HEK293 (cell line): ENCODE measurements around the gene CGB2.

ENCODE experiments used
- CTCF ChIP-seq: fragments of 450-650 bp; formaldehyde crosslinking; IDR thresholded peaks from 2 replicates; pipeline ENCODE4 v1.5.1; 2016; ENCODE audit warnings: missing biosample characterization, missing genetic modification characterization
- KLF1 ChIP-seq: fragments of 450-650 bp; formaldehyde crosslinking; IDR thresholded peaks from 2 replicates; pipeline ENCODE4 v1.5.1; 2016; ENCODE audit warnings: missing biosample characterization, missing genetic modification characterization
- KLF9 ChIP-seq: fragments of 450-650 bp; formaldehyde crosslinking; IDR thresholded peaks from 2 replicates; pipeline ENCODE4 v1.5.1; 2016; ENCODE audit warnings: missing biosample characterization, missing genetic modification characterization, low read depth
- YY1 ChIP-seq: fragments of 450-650 bp; formaldehyde crosslinking; IDR thresholded peaks from 2 replicates; pipeline ENCODE4 v1.5.1; 2018; ENCODE audit warnings: missing biosample characterization, missing genetic modification characterization
- ZBTB7A ChIP-seq: fragments of 450-650 bp; formaldehyde crosslinking; IDR thresholded peaks from 2 replicates; pipeline ENCODE4 v1.5.1; 2016; ENCODE audit warnings: low read depth, missing biosample characterization, missing genetic modification characterization
- ZFP37 ChIP-seq: fragments of 450-650 bp; formaldehyde crosslinking; IDR thresholded peaks from 2 replicates; pipeline ENCODE4 v1.5.1; 2016; ENCODE audit warnings: missing biosample characterization, missing genetic modification characterization
- ZNF121 ChIP-seq: fragments of 450-650 bp; formaldehyde crosslinking; IDR thresholded peaks from 2 replicates; pipeline ENCODE4 v1.5.1; 2016; ENCODE audit warnings: missing biosample characterization, missing genetic modification characterization
- ZNF239 ChIP-seq: fragments of 450-650 bp; formaldehyde crosslinking; IDR thresholded peaks from 2 replicates; pipeline ENCODE4 v1.5.1; 2016; ENCODE audit warnings: missing biosample characterization, missing genetic modification characterization
- ZNF274 ChIP-seq, 2 experiments: fragments of 200-500 bp in 1 of 2; fragments of 450-650 bp in 1 of 2; sonication (Bioruptor generic) in 1 of 2; formaldehyde crosslinking in 1 of 2; IDR thresholded peaks; 2 replicates each; pipeline versions ENCODE4 v1.5.1 to v1.6.1; 2014 to 2016; ENCODE audit warnings: borderline replicate concordance in 1 of 2, inconsistent platforms in 1 of 2, low read length in 1 of 2, missing biosample characterization in 1 of 2, missing genetic modification characterization in 1 of 2
- ZNF37A ChIP-seq: fragments of 450-650 bp; IDR thresholded peaks from 2 replicates; pipeline ENCODE4 v1.5.1; 2018; ENCODE audit warnings: missing biosample characterization, missing genetic modification characterization
- ZNF398 ChIP-seq: fragments of 450-650 bp; formaldehyde crosslinking; IDR thresholded peaks from 2 replicates; pipeline ENCODE4 v1.5.1; 2017; ENCODE audit warnings: missing biosample characterization, missing genetic modification characterization
- ZNF629 ChIP-seq: fragments of 450-650 bp; formaldehyde crosslinking; IDR thresholded peaks from 2 replicates; pipeline ENCODE4 v1.5.1; 2017; ENCODE audit warnings: missing biosample characterization, missing genetic modification characterization
- ZNF660 ChIP-seq: fragments of 450-650 bp; IDR thresholded peaks from 2 replicates; pipeline ENCODE4 v1.5.1; 2018; ENCODE audit warnings: missing biosample characterization, mild to moderate bottlenecking, missing genetic modification characterization
- ZNF664 ChIP-seq: fragments of 450-650 bp; formaldehyde crosslinking; IDR thresholded peaks from 2 replicates; pipeline ENCODE4 v1.5.1; 2016; ENCODE audit warnings: missing biosample characterization, missing genetic modification characterization

GRCh38 chr19:48989701-48990291, 41.9 kb upstream of the CGB2 start:
- no peak for TF ChIP-seq CTCF
- TF ChIP-seq ZNF239: no peak
- no peak for TF ChIP-seq KLF9 (tag by site-specific recombination)
- no peak for TF ChIP-seq ZNF660 (tag by site-specific recombination)
- no peak for TF ChIP-seq ZNF274 (IDR thresholded peaks at IDR 0.05; ENCODE audit: low read length)
- no peak for TF ChIP-seq ZNF274 (tag by site-specific recombination; IDR thresholded peaks at IDR 0.05; ENCODE audit: borderline replicate concordance)
- no peak for TF ChIP-seq ZNF629 (tag by site-specific recombination)
- no peak for TF ChIP-seq YY1 (tag by site-specific recombination)
- no peak for TF ChIP-seq ZNF37A (tag by site-specific recombination)
- TF ChIP-seq ZNF398 (tag by site-specific recombination): no peak
- TF ChIP-seq ZBTB7A (tag by site-specific recombination): no peak
- no peak for TF ChIP-seq KLF1 (tag by site-specific recombination)
- TF ChIP-seq ZFP37: no peak
- TF ChIP-seq ZNF664 (tag by site-specific recombination): no peak
- TF ChIP-seq ZNF121: no peak
